OCI-LY7 (cell line): ENCODE measurements around the gene PRDM12. TPM values are rescaled to one million over a fixed set of nuclear protein-coding genes. Genes with fewer than 3 reads are reported as not detected.

ENCODE experiments used
- BruUV-seq: library from RNA; stranded (reverse); fragments of 400-500 nt; replicated peaks from 2 replicates; lab custom pipeline; 2021; lab: Mats Ljungman, UMichigan
- CTCF ChIA-PET: fragments of 300-600 bp; sonication (Branson Sonifier 250); formaldehyde crosslinking; loops from one replicate; lab custom pipeline; 2022; ENCODE audit warnings: antibody characterized with exemption; ENCODE audit not compliant: unreplicated experiment; lab: Charles Lee
- POLR2A ChIA-PET: fragments of 300-600 bp; sonication (Branson Sonifier 250); formaldehyde crosslinking; loops from one replicate; lab custom pipeline; 2022; ENCODE audit warnings: antibody characterized with exemption; lab: Charles Lee
- DNase-seq: peaks from one replicate; pipeline ENCODE4 v3.0.0-alpha.2; 2015; ENCODE audit warnings: low spot score
- H2AFZ ChIP-seq: fragments of 200-600 bp; sonication (generic), shearing (Covaris generic); 2 replicates; pipeline ENCODE4 v1.6.1; 2014; ENCODE audit warnings: mild to moderate bottlenecking, antibody characterized with exemption, low read length, moderate library complexity
- H3K27ac ChIP-seq: fragments of 200-600 bp; sonication (generic); 2 replicates; pipeline ENCODE4 v1.5.1; 2014; ENCODE audit warnings: mixed run types, low read depth, mild to moderate bottlenecking, moderate library complexity, low read length, inconsistent platforms; ENCODE audit not compliant: poor library complexity, severe bottlenecking
- H3K36me3 ChIP-seq: fragments of 200-600 bp; sonication (generic); 2 replicates; pipeline ENCODE4 v1.6.1; 2014; ENCODE audit warnings: mild to moderate bottlenecking, antibody characterized with exemption, low read length, moderate library complexity, mixed read lengths; ENCODE audit not compliant: insufficient read depth
- H3K4me1 ChIP-seq: fragments of 200-600 bp; sonication (generic); 2 replicates; pipeline ENCODE4 v1.5.1; 2014; ENCODE audit warnings: mild to moderate bottlenecking, low read length; ENCODE audit not compliant: insufficient read depth, poor library complexity, severe bottlenecking
- H3K4me2 ChIP-seq: fragments of 200-600 bp; sonication (generic); 2 replicates; pipeline ENCODE4 v1.6.1; 2014; ENCODE audit warnings: mild to moderate bottlenecking, low read length
- H3K4me3 ChIP-seq: fragments of 200-600 bp; sonication (generic); 2 replicates; pipeline ENCODE4 v1.5.1; 2014; ENCODE audit warnings: mild to moderate bottlenecking, low read depth, low read length; ENCODE audit not compliant: poor library complexity, severe bottlenecking
- H3K79me2 ChIP-seq: fragments of 200-600 bp; sonication (generic); 2 replicates; pipeline ENCODE4 v1.6.1; 2016; ENCODE audit warnings: low read depth, mild to moderate bottlenecking, low read length, moderate library complexity, mixed read lengths; ENCODE audit not compliant: insufficient read depth
- H3K9me2 ChIP-seq: fragments of 200-600 bp; sonication (generic); 2 replicates; pipeline ENCODE4 v1.6.1; 2016; ENCODE audit warnings: mild to moderate bottlenecking, low read length, mixed read lengths; ENCODE audit not compliant: insufficient read depth
- H3K9me3 ChIP-seq: fragments of 200-600 bp; sonication (generic); 2 replicates; pipeline ENCODE4 v1.6.1; 2014; ENCODE audit warnings: mild to moderate bottlenecking, mixed run types, low read length, mixed read lengths
- H4K20me1 ChIP-seq: fragments of 200-600 bp; sonication (generic); 2 replicates; pipeline ENCODE4 v1.6.1; 2014; ENCODE audit warnings: mild to moderate bottlenecking, antibody characterized with exemption, low read length, moderate library complexity, mixed read lengths; ENCODE audit not compliant: insufficient read depth
- EZH2phosphoT487 ChIP-seq: fragments of 200-600 bp; sonication (generic); IDR thresholded peaks from 2 replicates; pipeline ENCODE4 v1.6.1; 2018; ENCODE audit warnings: low read depth, borderline replicate concordance, mild to moderate bottlenecking, mixed run types, antibody characterized with exemption, low read length, moderate library complexity, mixed read lengths
- intact Hi-C: fragments of 100-400 bp; cut with micrococcal nuclease; formaldehyde crosslinking; loops from one replicate; pipeline ENCODE4 v1.10.0; 2022; ENCODE audit not compliant: unreplicated experiment
- total RNA-seq, 2 experiments: library from RNA; depleted of rRNA in 1 of 2; stranded (reverse); fragments of >200 nt in 1 of 2; shearing (Covaris generic) in 1 of 2; gene quantifications; 2 replicates each; pipeline ENCODE4 v1.2.3, GENCODE V29; 2014 to 2022
- TF ChIP-seq, protein P1 (sequence below): fragments of 200-600 bp; sonication (generic); conservative IDR thresholded peaks from 2 replicates; pipeline ENCODE4 v1.5.1; 2014; ENCODE audit warnings: mild to moderate bottlenecking, antibody characterized with exemption, low read length, moderate library complexity, mixed read lengths

PRDM12 gene
- total RNA-seq, 2 experiments from 2014 or later, result 0.06 TPM; not detected in 1

DNA sequence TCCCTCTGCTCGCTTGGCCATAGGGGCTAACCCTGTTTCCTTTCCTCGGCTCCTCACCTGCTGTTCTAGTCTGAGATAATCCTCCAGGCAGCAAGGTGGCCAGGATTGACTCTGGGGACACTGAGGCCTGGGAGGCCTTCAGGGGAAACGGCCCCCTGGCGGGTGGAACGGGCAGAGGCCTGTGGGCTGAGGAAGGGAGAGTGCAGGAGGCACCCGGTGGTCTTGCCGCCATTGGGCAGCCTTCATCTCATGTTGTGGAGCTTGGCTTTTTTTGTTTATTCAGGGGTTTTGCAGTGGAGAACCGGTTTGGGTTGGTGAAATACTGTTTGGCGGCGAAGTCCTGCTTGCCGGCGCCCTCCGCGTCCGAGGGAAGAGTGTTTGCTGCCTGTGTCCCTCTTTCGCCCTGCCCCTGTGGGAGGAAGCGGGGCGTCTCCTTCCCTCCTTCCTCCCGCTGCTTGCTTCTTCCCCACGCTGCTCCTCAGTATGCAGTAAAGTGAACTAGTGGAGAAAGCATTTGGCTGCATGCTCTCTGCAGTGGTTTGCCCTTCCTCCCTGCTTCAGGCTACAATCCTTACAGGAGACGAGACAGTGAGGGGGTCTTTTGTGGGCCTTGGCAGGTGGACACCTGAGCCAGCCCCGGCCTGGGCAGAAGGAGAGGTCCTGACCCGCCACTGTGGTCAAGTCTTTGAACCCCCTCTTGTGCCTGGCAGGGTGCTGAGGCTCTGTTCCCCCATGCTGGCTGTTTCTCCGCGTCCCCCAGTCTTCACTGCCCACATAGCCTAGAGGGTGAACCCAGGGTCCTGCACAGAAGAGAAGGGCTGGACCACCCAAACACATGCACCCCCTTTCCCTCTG is 30.8 kb upstream of the PRDM12 start:
- H3K27ac ChIP-seq, result no peak overlapping the region
- CTCF ChIA-PET, result no interaction called here

DNA sequence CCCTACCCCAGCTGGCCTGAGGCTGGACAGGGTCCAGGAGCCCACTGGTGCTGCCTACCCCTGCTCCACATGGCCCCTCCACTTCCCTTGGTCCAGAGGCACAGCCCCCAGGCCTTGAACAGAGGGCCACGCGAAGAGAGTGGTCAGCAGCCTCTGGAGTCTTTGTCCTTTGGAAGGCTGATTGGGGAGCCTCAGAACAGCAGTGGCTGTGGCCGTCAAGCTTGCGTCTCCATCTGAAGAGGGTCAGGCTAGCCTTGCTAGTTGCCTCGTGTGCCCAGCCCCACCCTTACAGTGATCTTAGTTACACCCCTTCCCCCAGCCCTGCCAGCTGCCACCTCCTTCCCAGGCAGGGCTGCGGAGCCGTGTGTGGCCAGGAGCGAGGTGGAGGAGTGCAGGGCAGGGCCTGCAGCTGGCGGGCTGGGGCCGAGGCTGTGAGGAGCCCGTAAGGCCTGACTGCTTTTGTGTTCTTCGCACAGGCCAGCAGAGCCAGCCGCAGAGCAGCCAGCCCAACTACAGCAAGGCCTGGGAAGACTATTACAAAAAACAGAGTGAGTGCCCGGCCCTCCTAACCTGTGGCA is 30.1 kb upstream of the PRDM12 start:
- POLR2A ChIA-PET, result no interaction called here
- intact Hi-C loops, result no loop called here

More for the DNA sequence above, 30.8 kb upstream of the PRDM12 start:
- Histone ChIP-seq H4K20me1 (no peaks in the 10 kb centered on the region), H3K79me2 (no peaks in the 10 kb centered on the region), H3K36me3 (peaks cover 43% of the 10 kb centered on the region), H3K9me3 (no peaks in the 10 kb centered on the region), H2AFZ (no peak overlapping the region), H3K4me3 (no peak overlapping the region), H3K9me2 (no peaks in the 10 kb centered on the region), H3K4me2 (no peak overlapping the region), H3K4me1 (no peaks in the 10 kb centered on the region)
- BruUV-seq, result no TSS peak
- POLR2A ChIA-PET, result no interaction called here
- DNase-seq, result no peak
- no peak for TF ChIP-seq EZH2phosphoT487
- TF ChIP-seq, protein P1, sequence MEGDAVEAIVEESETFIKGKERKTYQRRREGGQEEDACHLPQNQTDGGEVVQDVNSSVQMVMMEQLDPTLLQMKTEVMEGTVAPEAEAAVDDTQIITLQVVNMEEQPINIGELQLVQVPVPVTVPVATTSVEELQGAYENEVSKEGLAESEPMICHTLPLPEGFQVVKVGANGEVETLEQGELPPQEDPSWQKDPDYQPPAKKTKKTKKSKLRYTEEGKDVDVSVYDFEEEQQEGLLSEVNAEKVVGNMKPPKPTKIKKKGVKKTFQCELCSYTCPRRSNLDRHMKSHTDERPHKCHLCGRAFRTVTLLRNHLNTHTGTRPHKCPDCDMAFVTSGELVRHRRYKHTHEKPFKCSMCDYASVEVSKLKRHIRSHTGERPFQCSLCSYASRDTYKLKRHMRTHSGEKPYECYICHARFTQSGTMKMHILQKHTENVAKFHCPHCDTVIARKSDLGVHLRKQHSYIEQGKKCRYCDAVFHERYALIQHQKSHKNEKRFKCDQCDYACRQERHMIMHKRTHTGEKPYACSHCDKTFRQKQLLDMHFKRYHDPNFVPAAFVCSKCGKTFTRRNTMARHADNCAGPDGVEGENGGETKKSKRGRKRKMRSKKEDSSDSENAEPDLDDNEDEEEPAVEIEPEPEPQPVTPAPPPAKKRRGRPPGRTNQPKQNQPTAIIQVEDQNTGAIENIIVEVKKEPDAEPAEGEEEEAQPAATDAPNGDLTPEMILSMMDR, result peak; percentile 30
- intact Hi-C loops, result no loop called here

More for the DNA sequence above, 30.1 kb upstream of the PRDM12 start:
- no TSS peak for BruUV-seq
- Histone ChIP-seq H3K27ac (no peak overlapping the region), H3K36me3 (peaks cover 43% of the 10 kb centered on the region), H3K79me2 (no peaks in the 10 kb centered on the region), H3K9me3 (no peaks in the 10 kb centered on the region), H3K4me2 (no peak overlapping the region), H3K9me2 (no peaks in the 10 kb centered on the region), H3K4me3 (no peak overlapping the region), H4K20me1 (no peaks in the 10 kb centered on the region), H2AFZ (no peak overlapping the region), H3K4me1 (no peaks in the 10 kb centered on the region)
- no peak for DNase-seq
- TF ChIP-seq, protein P1, result no peak
- TF ChIP-seq EZH2phosphoT487, result no peak
- CTCF ChIA-PET, result no interaction called here
